Measurements from ENCODE around the gene IGDCC3.

DNA sequence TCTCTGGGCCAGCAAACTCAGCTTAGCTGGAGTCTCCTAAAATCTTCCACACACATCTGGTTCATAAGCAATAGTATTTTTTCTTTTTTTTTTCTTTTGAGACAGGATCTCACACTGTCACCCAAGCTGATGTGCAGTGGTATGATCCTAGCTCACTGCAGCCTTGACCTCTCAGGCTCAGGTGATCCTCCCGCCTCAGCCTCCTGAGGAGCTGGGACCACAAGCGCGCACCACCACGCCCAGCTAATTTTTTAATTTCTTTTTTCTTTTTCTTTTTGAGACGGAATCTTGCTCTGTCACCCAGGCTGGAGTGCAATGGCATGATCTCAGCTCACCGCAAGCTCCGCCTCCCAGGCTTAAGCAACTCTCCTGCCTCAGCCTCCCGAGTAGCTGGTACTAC is 39.0 kb downstream of the IGDCC3 start:
- TF ChIP-seq, protein P1, sequence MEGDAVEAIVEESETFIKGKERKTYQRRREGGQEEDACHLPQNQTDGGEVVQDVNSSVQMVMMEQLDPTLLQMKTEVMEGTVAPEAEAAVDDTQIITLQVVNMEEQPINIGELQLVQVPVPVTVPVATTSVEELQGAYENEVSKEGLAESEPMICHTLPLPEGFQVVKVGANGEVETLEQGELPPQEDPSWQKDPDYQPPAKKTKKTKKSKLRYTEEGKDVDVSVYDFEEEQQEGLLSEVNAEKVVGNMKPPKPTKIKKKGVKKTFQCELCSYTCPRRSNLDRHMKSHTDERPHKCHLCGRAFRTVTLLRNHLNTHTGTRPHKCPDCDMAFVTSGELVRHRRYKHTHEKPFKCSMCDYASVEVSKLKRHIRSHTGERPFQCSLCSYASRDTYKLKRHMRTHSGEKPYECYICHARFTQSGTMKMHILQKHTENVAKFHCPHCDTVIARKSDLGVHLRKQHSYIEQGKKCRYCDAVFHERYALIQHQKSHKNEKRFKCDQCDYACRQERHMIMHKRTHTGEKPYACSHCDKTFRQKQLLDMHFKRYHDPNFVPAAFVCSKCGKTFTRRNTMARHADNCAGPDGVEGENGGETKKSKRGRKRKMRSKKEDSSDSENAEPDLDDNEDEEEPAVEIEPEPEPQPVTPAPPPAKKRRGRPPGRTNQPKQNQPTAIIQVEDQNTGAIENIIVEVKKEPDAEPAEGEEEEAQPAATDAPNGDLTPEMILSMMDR (IDR thresholded peaks at IDR 0.05): no peak
- no peak for TF ChIP-seq POLR2A (IDR thresholded peaks at IDR 0.05)

All from uterus (tissue), 2 donors.